ENCODE measurements around the gene KCNH5.

The KCNH5 gene

DNA sequence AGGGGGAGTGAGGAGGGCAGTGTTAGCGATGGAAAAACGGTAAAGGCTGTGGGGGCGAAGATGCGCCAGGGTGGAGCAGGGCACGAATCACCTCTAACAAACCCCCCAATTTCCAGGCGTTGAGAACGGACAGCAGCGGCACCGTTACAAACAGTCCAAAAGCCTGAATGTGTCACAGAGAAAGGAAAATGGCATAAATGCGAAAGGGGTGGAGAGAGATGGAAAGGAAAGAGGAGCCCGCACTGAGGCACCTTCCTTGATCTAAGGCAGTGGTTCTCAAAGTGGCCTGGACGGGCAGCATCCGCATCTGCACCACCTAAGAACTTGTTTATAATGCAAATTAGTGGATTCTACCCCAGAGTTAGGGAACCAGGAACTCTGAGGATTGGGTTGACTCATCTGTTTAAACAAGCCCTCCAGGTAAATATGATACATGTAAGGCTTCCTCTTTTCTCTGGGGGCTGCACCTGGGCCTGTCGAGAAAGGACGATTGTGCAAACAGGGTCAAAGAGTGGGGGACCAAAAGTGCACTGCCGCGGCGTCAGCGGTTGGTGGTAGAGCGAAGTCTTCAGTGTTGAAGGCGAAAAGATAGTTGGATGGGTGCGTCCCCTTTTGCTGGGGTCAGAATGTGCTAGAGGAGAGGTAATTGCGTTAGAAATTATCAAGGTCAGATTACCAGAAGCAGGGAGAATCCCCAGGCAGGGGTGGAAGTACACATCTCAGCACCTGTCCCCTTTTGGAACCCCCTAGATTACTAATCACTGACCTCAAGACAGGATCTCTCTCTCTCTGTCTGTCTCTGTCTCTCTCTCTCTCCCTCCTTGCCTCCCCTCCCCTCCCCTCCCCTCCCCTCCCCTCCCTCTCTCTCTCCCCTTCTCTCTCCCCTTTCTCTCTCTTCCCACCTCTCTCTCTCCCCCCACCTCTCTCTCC lies 1.3 kb upstream of the KCNH5 start:
- H3K4me2 ChIP-seq (ENCODE audit: low read depth, low read length, poor library complexity, severe bottlenecking) = no peak overlapping the region

DNA sequence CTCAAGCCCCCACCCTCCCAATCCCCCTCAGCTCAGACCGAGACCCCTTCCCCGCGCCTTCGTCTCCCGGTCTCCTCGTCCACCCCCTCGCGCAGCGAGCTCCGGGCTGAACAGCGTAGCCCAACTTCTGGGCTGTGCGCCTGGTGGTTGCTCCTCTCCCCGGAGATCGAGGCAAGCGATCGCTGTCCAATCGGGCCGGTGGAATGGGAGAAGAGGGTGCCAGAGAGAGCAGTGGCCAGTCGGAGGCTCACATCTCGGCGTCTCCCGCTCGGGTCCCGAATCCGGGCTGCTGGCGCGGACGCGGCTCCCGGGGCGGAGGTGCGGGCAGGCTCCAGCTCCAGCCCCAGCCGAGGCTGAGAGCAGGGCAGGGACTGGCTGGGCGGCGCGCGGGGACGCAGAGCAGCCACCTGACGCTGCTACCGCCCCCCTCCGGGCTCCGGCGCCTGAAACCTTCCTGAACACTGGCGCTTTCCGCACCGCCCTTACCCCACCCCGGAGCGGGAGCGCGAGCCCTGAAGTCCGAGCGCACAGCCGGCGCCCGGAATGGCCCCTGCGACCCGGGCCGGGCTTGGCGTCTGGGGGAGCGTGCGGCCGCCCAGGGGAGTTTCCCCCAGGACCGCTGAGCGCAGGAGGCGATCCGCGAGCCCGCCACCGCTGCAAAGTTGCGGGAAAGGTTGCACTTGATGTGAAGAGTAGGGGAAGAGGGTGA lies 508 bp upstream of the KCNH5 start:
- Histone ChIP-seq H4K20me1 (ENCODE audit: low read depth, low read length) (no peaks in the 10 kb centered on the region), H3K4me3 (ENCODE audit: insufficient read depth, low read length, poor library complexity, severe bottlenecking) (no peak overlapping the region), H3K27ac (ENCODE audit: low read depth, low read length) (no peak overlapping the region), H3K9me2 (replicated peaks; ENCODE audit: insufficient read depth, low read length) (no peaks in the 10 kb centered on the region), H3K9me3 (ENCODE audit: insufficient read depth, low read length) (no peaks in the 10 kb centered on the region), H3K9ac (ENCODE audit: low read length) (no peak overlapping the region), H3K79me2 (ENCODE audit: insufficient read depth, low read length) (no peaks in the 10 kb centered on the region), H3K4me2 (ENCODE audit: low read depth, low read length, poor library complexity, severe bottlenecking) (no peak overlapping the region), H3K36me3 (ENCODE audit: low read length) (no peaks in the 10 kb centered on the region), H2AFZ (ENCODE audit: low read depth, low read length, severe bottlenecking) (no peak overlapping the region), H3K27me3 (ENCODE audit: low read length) (no peaks in the 10 kb centered on the region), H3F3A (ENCODE audit: insufficient read depth) (no peaks in the 10 kb centered on the region)
- TF ChIP-seq, protein P1, sequence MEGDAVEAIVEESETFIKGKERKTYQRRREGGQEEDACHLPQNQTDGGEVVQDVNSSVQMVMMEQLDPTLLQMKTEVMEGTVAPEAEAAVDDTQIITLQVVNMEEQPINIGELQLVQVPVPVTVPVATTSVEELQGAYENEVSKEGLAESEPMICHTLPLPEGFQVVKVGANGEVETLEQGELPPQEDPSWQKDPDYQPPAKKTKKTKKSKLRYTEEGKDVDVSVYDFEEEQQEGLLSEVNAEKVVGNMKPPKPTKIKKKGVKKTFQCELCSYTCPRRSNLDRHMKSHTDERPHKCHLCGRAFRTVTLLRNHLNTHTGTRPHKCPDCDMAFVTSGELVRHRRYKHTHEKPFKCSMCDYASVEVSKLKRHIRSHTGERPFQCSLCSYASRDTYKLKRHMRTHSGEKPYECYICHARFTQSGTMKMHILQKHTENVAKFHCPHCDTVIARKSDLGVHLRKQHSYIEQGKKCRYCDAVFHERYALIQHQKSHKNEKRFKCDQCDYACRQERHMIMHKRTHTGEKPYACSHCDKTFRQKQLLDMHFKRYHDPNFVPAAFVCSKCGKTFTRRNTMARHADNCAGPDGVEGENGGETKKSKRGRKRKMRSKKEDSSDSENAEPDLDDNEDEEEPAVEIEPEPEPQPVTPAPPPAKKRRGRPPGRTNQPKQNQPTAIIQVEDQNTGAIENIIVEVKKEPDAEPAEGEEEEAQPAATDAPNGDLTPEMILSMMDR (IDR thresholded peaks at IDR 0.05; ENCODE audit: insufficient read depth, low read length, poor library complexity, severe bottlenecking) = no peak

More for the DNA sequence above, 1.3 kb upstream of the KCNH5 start:
- no peaks in the 10 kb centered on the region for H3K27me3 ChIP-seq (ENCODE audit: low read length)
- H3K9me3 ChIP-seq (ENCODE audit: insufficient read depth, low read length) = no peaks in the 10 kb centered on the region
- no peaks in the 10 kb centered on the region for H3K36me3 ChIP-seq (ENCODE audit: low read length)
- H3K9ac ChIP-seq (ENCODE audit: low read length) = no peak overlapping the region
- H3K9me2 ChIP-seq (replicated peaks; ENCODE audit: insufficient read depth, low read length) = no peaks in the 10 kb centered on the region
- no peak overlapping the region for H2AFZ ChIP-seq (ENCODE audit: low read depth, low read length, severe bottlenecking)
- no peaks in the 10 kb centered on the region for H4K20me1 ChIP-seq (ENCODE audit: low read depth, low read length)
- no peak overlapping the region for H3K4me3 ChIP-seq (ENCODE audit: insufficient read depth, low read length, poor library complexity, severe bottlenecking)
- TF ChIP-seq, protein P1 (IDR thresholded peaks at IDR 0.05; ENCODE audit: insufficient read depth, low read length, poor library complexity, severe bottlenecking) = no peak
- TF ChIP-seq EZH2phosphoT487 (conservative IDR thresholded peaks at IDR 0.05; ENCODE audit: low read length) = no peak
- no peaks in the 10 kb centered on the region for H3K79me2 ChIP-seq (ENCODE audit: insufficient read depth, low read length)
- no peaks in the 10 kb centered on the region for H3F3A ChIP-seq (ENCODE audit: insufficient read depth)
- no peak overlapping the region for H3K27ac ChIP-seq (ENCODE audit: low read depth, low read length)

DNA sequence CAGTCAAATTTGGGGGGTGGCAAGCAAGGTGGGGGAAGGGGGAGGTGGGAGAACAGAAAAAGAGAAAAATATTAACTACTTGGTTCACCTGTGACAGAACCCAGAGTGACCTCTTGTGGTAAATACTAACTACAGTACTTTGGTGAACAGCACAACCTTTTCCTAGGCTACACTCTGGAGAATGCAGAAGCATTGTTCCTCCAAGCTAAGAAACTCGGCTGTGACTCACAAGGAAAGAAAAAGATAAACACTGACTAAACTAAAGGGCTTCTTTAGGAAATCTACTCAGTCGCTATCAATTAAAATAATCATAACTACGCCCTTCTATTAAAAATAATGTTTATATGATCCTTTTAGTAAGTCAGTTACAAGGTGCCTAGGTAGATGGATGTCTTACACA lies 5.4 kb downstream of the KCNH5 start:
- H3K36me3 ChIP-seq (ENCODE audit: low read length) = no peaks in the 10 kb centered on the region
- H3K9me3 ChIP-seq (ENCODE audit: insufficient read depth, low read length) = no peaks in the 10 kb centered on the region
- no peak overlapping the region for H2AFZ ChIP-seq (ENCODE audit: low read depth, low read length, severe bottlenecking)
- H3K79me2 ChIP-seq (ENCODE audit: insufficient read depth, low read length) = no peaks in the 10 kb centered on the region
- no peak overlapping the region for H3K4me3 ChIP-seq (ENCODE audit: insufficient read depth, low read length, poor library complexity, severe bottlenecking)
- no peak overlapping the region for H3K4me2 ChIP-seq (ENCODE audit: low read depth, low read length, poor library complexity, severe bottlenecking)
- no peak overlapping the region for H3K9ac ChIP-seq (ENCODE audit: low read length)
- no peak overlapping the region for H3K27ac ChIP-seq (ENCODE audit: low read depth, low read length)
- no peak for TF ChIP-seq EZH2phosphoT487 (conservative IDR thresholded peaks at IDR 0.05; ENCODE audit: low read length)
- TF ChIP-seq, protein P1 (IDR thresholded peaks at IDR 0.05; ENCODE audit: insufficient read depth, low read length, poor library complexity, severe bottlenecking) = no peak
- H3K9me2 ChIP-seq (replicated peaks; ENCODE audit: insufficient read depth, low read length) = no peaks in the 10 kb centered on the region
- no peaks in the 10 kb centered on the region for H3K27me3 ChIP-seq (ENCODE audit: low read length)
- H4K20me1 ChIP-seq (ENCODE audit: low read depth, low read length) = no peaks in the 10 kb centered on the region
- no peaks in the 10 kb centered on the region for H3F3A ChIP-seq (ENCODE audit: insufficient read depth)
